ENCODE data around the gene TMEM123. TPM values are rescaled to one million over a fixed set of nuclear protein-coding genes. Genes with fewer than 3 reads are reported as not detected.

Gene TMEM123
- total and polyA plus RNA-seq, 2 of the 13 experiments (the other 11 are each of a cell fraction or from before 2014, with no cell fraction given) = 365 to 2,761 TPM

DNA sequence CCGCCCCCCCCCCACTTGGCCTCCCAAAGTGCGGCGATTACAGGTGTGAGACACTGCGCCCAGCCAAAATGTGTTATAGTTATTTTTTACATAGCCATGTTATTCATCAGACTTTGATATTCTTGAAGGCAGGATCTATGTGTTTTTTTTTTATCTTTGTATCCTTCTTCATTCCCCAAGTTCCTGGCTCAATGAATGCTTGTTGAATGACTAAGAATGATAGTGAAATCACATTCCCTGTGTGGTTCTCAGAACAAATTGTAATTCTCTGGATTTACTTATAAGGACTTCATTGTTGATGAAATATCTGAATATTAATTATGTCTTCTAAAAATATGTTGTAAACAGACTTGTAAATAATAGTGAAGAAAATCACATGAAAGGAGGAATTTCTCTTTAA, 44.5 kb upstream of the TMEM123 start:
- no TSS peak for BruUV-seq (replicated peaks)
- in situ Hi-C loops (cut with HindIII; ENCODE audit: extremely low pct_ligation_motif_present, low pct_unique_long_range_greater_than_20kb) = loop anchor here (5.0 to 10.0 kb wide), 3 partner anchors 110 to 152 kb away; partner anchors contain the start of gene BIRC2
- Histone ChIP-seq H3K9me3 (ENCODE audit: low read length) (no peaks in the 10 kb centered on the region), H3K27me3 (ENCODE audit: control insufficient read depth in 1 of 2, insufficient read depth in 2 of 2, low read length in 2 of 2) (no peaks in the 10 kb centered on the region), H3K9ac (ENCODE audit: insufficient read depth, low read depth, low read length) (no peak overlapping the region), H3K79me2 (ENCODE audit: insufficient read depth, low read length) (peaks cover 4% of the 10 kb centered on the region), H3K4me1 (ENCODE audit: insufficient read depth, low read length) (peaks cover 43% of the 10 kb centered on the region), H2AFZ (ENCODE audit: low read length) (no peak overlapping the region), H3K27ac (ENCODE audit: extremely low read length, insufficient read depth, low read length) (no peak overlapping the region), H3K4me3 (replicated peaks in 1 of 3; ENCODE audit: insufficient read depth in 1 of 3, low read depth in 2 of 3, low read length in 3 of 3) (no peak overlapping the region), H3K4me2 (ENCODE audit: low read depth, low read length) (no peak overlapping the region), H3K36me3 (replicated peaks in 1 of 2; ENCODE audit: control insufficient read depth in 1 of 2, insufficient read depth in 2 of 2, low read length in 2 of 2) (no peaks in the 10 kb centered on the region), H4K20me1 (ENCODE audit: insufficient read depth, low read length) (no peaks in the 10 kb centered on the region)
- ATAC-seq (no peak), FAIRE-seq (no peak), DNase-seq (ENCODE audit: low spot score) (no peak)
- TF ChIP-seq CBX1 (IDR thresholded peaks at IDR 0.05; ENCODE audit: low read depth) (no peak), POLR2A (IDR thresholded peaks at IDR 0.05; ENCODE audit: insufficient read depth in 1 of 2, low read depth in 2 of 2, low read length in 2 of 2) (no peak), CHD4 (IDR thresholded peaks at IDR 0.05; ENCODE audit: borderline replicate concordance, low read length) (no peak), ZNF891 (CRISPR knock-in tag; IDR thresholded peaks at IDR 0.05) (no peak), AGO1 (IDR thresholded peaks at IDR 0.05; ENCODE audit: low read depth, low read length, poor library complexity, severe bottlenecking) (no peak), RORA (CRISPR knock-in tag; IDR thresholded peaks at IDR 0.05) (no peak), HNF4G (IDR thresholded peaks at IDR 0.05; ENCODE audit: borderline replicate concordance, low read depth, low read length) (no peak), HNF4G (CRISPR knock-in tag; IDR thresholded peaks at IDR 0.05; ENCODE audit: borderline replicate concordance, low read depth) (no peak), ZMYM4 (CRISPR knock-in tag; IDR thresholded peaks at IDR 0.05) (no peak), NFKB2 (CRISPR knock-in tag; IDR thresholded peaks at IDR 0.05; ENCODE audit: borderline replicate concordance) (no peak), TBX3 (IDR thresholded peaks at IDR 0.05; ENCODE audit: borderline replicate concordance) (no peak)
- TF ChIP-seq, protein P1, sequence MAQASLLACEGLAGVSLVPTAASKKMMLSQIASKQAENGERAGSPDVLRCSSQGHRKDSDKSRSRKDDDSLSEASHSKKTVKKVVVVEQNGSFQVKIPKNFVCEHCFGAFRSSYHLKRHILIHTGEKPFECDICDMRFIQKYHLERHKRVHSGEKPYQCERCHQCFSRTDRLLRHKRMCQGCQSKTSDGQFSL (CRISPR knock-in tag; IDR thresholded peaks at IDR 0.05) = no peak
- TF ChIP-seq, protein P2, sequence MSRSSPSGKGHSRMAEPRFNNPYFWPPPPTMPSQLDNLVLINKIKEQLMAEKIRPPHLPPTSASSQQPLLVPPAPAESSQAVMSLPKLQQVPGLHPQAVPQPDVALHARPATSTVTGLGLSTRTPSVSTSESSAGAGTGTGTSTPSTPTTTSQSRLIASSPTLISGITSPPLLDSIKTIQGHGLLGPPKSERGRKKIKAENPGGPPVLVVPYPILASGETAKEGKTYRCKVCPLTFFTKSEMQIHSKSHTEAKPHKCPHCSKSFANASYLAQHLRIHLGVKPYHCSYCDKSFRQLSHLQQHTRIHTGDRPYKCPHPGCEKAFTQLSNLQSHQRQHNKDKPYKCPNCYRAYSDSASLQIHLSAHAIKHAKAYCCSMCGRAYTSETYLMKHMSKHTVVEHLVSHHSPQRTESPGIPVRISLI (CRISPR knock-in tag; IDR thresholded peaks at IDR 0.05; ENCODE audit: borderline replicate concordance) = no peak
- TF ChIP-seq, protein P3, sequence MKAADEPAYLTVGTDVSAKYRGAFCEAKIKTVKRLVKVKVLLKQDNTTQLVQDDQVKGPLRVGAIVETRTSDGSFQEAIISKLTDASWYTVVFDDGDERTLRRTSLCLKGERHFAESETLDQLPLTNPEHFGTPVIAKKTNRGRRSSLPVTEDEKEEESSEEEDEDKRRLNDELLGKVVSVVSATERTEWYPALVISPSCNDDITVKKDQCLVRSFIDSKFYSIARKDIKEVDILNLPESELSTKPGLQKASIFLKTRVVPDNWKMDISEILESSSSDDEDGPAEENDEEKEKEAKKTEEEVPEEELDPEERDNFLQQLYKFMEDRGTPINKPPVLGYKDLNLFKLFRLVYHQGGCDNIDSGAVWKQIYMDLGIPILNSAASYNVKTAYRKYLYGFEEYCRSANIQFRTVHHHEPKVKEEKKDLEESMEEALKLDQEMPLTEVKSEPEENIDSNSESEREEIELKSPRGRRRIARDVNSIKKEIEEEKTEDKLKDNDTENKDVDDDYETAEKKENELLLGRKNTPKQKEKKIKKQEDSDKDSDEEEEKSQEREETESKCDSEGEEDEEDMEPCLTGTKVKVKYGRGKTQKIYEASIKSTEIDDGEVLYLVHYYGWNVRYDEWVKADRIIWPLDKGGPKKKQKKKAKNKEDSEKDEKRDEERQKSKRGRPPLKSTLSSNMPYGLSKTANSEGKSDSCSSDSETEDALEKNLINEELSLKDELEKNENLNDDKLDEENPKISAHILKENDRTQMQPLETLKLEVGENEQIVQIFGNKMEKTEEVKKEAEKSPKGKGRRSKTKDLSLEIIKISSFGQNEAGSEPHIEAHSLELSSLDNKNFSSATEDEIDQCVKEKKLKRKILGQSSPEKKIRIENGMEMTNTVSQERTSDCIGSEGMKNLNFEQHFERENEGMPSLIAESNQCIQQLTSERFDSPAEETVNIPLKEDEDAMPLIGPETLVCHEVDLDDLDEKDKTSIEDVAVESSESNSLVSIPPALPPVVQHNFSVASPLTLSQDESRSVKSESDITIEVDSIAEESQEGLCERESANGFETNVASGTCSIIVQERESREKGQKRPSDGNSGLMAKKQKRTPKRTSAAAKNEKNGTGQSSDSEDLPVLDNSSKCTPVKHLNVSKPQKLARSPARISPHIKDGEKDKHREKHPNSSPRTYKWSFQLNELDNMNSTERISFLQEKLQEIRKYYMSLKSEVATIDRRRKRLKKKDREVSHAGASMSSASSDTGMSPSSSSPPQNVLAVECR (CRISPR knock-in tag; IDR thresholded peaks at IDR 0.05; ENCODE audit: borderline replicate concordance) = no peak
- TF ChIP-seq, protein P4, sequence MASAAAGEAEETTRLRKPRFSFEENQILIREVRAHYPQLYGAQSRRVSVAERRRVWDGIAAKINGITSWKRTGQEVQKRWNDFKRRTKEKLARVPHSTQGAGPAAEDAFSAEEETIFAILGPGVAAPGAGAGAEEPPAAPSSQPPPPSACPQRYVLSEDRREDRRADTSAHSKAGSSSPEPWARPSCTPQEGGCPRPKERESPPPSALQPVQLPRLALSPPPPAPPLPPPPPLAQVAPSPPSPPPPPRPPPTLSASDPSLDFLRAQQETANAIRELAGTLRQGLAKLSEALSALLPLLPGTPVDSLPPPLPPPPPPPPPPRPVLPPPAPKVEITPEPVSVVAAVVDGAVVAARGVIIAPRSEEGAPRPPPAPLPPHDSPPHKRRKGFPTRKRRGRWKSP (CRISPR knock-in tag; IDR thresholded peaks at IDR 0.05) = no peak
- ChIA-PET POLR2A (no interaction called here), CTCF (ENCODE audit: low intra/inter-chr PET ratio, low total read pairs) (no interaction called here)
- intact Hi-C loops (cut with micrococcal nuclease; ENCODE audit: unreplicated experiment) = no loop called here
- 93% methylated on average over 4 of the region's 4 CpGs for WGBS (ENCODE audit: low lambda C conversion rate)

All from HepG2 (cell line).